Aorta (tissue), 5 donors: ENCODE results near the gene PDZD4. TPM values are rescaled to one million over a fixed set of nuclear protein-coding genes. Genes with fewer than 3 reads are reported as not detected.

Experiments
- ATAC-seq: fragments of 200-7000 bp; cut with Tn5 transposase; one replicate; pipeline ENCODE4 v1.9.1; 2022; ENCODE audit warnings: moderate library complexity; ENCODE audit not compliant: low FRiP score
- DNase-seq, 2 donors: peaks; one replicate each; pipeline ENCODE4 v3.0.0-alpha.2; 2020
- H3K27ac ChIP-seq, 2 donors: one replicate each; pipeline ENCODE4 v1.5.1; 2013; ENCODE audit warnings: low read length in 2 of 2, mild to moderate bottlenecking in 2 of 2, moderate library complexity in 2 of 2, control low read depth in 1 of 2, inconsistent platforms in 1 of 2, low read depth in 1 of 2
- H3K27me3 ChIP-seq, 2 donors: one replicate each; pipeline ENCODE4 v1.6.1; 2013; ENCODE audit warnings: control low read depth in 1 of 2, low read length in 1 of 2, mild to moderate bottlenecking in 1 of 2, moderate library complexity in 1 of 2; ENCODE audit not compliant: insufficient read depth in 2 of 2, control insufficient read depth in 1 of 2
- H3K36me3 ChIP-seq, 2 donors: one replicate each; pipeline ENCODE4 v1.6.1; 2013; ENCODE audit warnings: control low read depth in 1 of 2, low read length in 1 of 2, mild to moderate bottlenecking in 1 of 2; ENCODE audit not compliant: insufficient read depth in 2 of 2, control insufficient read depth in 1 of 2
- H3K4me1 ChIP-seq, 2 donors: one replicate each; pipeline ENCODE4 v1.6.1; 2013; ENCODE audit warnings: low read length in 2 of 2, control low read depth in 1 of 2, mild to moderate bottlenecking in 1 of 2, moderate library complexity in 1 of 2; ENCODE audit not compliant: insufficient read depth in 2 of 2, control insufficient read depth in 1 of 2
- H3K4me3 ChIP-seq, 2 donors: one replicate each; pipeline ENCODE4 v1.5.1; 2013; ENCODE audit warnings: low read length in 2 of 2, control low read depth in 1 of 2, mild to moderate bottlenecking in 1 of 2
- H3K9me3 ChIP-seq: one replicate; pipeline ENCODE4 v1.6.1; 2013; ENCODE audit warnings: mild to moderate bottlenecking, low read length; ENCODE audit not compliant: control insufficient read depth
- WGBS, 2 donors: extraction: QIAGEN DNeasy Blood & Tissue Kit; methylation state at CpG; one replicate each; pipeline ENCODE4 v1.1.7; 2013; 5-methylcytosine and 5-hydroxymethylcytosine counted together
- intact Hi-C, 2 donors: fragments of 100-400 bp; cut with DNase I; formaldehyde crosslinking; loops; one replicate each; pipeline versions ENCODE4 v1.14.2 to v1.15.0; 2022
- polyA plus RNA-seq, 2 donors: library from polyadenylated mRNA; stranded (reverse); fragments of 200-250 nt; gene quantifications; one replicate each; pipeline ENCODE4 v1.2.3, GENCODE V29; 2013
- total RNA-seq, 2 donors: library from RNA; stranded (reverse); fragmentation: NEBNext Ultra II Directional; extraction: Animal tissue kit (Norgen Biotek cat#: 25700); gene quantifications; one replicate each; pipeline ENCODE4 v1.2.1, GENCODE V29; 2021
- donor health status: healthy with polysubstance abuse.
- donor health status: Bipolar disorder and iron deficiency.
- donor health status: DM: no; HTN: no; CAD: no.
- donor health status: DM: no; HTN: no; CAD: no.
- donor health status: DM: yes; HTN: yes; CAD: no.

Gene PDZD4
- total and polyA plus RNA-seq, 4 donors, result 4.4 to 27.3 (median 15.6) TPM

- no peaks in the 10 kb centered on the region for H3K36me3 ChIP-seq
- H3K27me3 ChIP-seq, result no peaks in the 10 kb centered on the region
- ATAC-seq (no peak), DNase-seq (peak in 1 of 2 donors; percentile 40)
- no peaks in the 10 kb centered on the region for H3K9me3 ChIP-seq
- H3K4me1 ChIP-seq, result no peaks in the 10 kb centered on the region
- H3K4me3 ChIP-seq, result no peak overlapping the region
- WGBS, 2 donors, result 90% methylated on average over 25 of the region's 25 CpGs
- intact Hi-C loops, result no loop called here
- no peak overlapping the region for H3K27ac ChIP-seq
These were observed 60.3 kb downstream of the PDZD4 start for GRCh38 chrX:153769865-153770600.

DNA sequence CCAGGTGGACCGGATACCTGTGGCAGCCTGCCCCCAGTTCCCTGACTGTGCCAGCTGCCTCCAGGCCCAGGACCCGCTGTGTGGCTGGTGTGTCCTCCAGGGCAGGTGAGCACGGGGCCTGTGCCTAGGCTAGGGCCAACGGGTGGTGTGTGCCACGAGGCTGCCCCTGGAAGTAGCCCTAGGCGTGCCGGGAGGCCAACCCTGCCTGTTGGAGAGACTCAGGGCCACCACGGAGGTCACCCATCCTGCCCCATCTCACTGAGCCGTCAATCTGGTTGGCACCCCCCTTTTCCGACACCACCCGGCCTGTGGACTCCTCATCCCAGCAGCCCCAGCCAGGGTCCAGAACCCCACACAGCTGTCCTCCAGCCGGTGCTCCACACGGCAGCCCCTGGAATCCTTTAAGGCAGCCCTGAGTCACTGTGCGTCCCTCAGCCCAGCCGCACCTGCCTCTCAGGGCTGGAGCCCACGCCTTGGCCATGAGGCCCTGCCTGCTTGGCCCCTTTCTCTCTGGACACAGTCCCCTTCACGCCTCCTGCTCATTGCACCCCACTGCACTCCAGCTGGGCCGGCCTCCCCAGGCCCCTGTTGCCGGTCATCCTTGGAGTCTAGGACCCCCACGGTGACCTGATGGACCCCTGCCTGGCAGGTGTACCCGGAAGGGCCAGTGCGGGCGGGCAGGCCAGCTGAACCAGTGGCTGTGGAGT, 61.0 kb downstream of the PDZD4 start:
- Histone ChIP-seq H3K4me3 (no peak overlapping the region), H3K27ac (no peak overlapping the region), H3K4me1 (no peaks in the 10 kb centered on the region), H3K36me3 (no peaks in the 10 kb centered on the region), H3K9me3 (no peaks in the 10 kb centered on the region), H3K27me3 (no peaks in the 10 kb centered on the region)
- no peak for ATAC-seq
- WGBS, 2 donors, result 87 to 95% methylated on average over 22 to 23 of the region's 23 CpGs
- peak; percentile 36 to 70 for DNase-seq
- intact Hi-C loops, result no loop called here

- Histone ChIP-seq H3K27ac (no peak overlapping the region), H3K4me1 (no peaks in the 10 kb centered on the region), H3K9me3 (no peaks in the 10 kb centered on the region), H3K27me3 (no peaks in the 10 kb centered on the region), H3K4me3 (no peak overlapping the region), H3K36me3 (no peaks in the 10 kb centered on the region)
- ATAC-seq (no peak), DNase-seq (peak; percentile 44 to 73)
- WGBS, 2 donors, result 87% methylated on average over 22 of the region's 22 CpGs
- intact Hi-C loops, result no loop called here
These were observed 61.8 kb downstream of the PDZD4 start for GRCh38 chrX:153768311-153769157.

DNA sequence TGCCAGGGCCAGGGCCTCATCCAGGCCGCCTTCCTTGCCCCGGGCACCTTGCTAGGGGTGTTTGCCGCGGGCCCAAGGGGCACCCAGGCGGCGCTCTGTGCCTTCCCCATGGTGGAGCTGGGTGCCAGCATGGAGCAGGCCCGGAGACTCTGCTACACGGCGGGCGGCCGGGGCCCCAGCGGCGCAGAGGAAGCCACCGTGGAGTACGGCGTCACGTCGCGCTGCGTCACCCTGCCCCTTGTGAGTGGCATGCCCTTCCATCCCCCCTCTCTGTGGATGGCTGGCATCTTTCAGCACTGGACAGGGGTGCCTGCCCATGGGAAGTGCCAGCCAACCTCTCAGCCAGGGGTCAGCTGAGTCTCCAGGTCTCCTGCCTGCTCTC, 62.7 kb downstream of the PDZD4 start:
- Histone ChIP-seq H3K27ac (no peak overlapping the region), H3K4me3 (no peak overlapping the region), H3K36me3 (no peaks in the 10 kb centered on the region), H3K4me1 (no peaks in the 10 kb centered on the region), H3K9me3 (no peaks in the 10 kb centered on the region), H3K27me3 (no peaks in the 10 kb centered on the region)
- DNase-seq (peak; percentile 41 to 74), ATAC-seq (no peak)
- WGBS, 2 donors, result 94 to 97% methylated on average over 17 to 20 of the region's 20 CpGs
- intact Hi-C loops, result no loop called here

- ATAC-seq (no peak), DNase-seq (peak; percentile 50 to 76)
- Histone ChIP-seq H3K4me1 (no peaks in the 10 kb centered on the region), H3K27me3 (no peaks in the 10 kb centered on the region), H3K27ac (no peak overlapping the region), H3K9me3 (no peaks in the 10 kb centered on the region), H3K36me3 (no peaks in the 10 kb centered on the region), H3K4me3 (no peak overlapping the region)
- intact Hi-C loops, result no loop called here
- WGBS, 2 donors, result 84 to 91% methylated on average over 56 of the region's 56 CpGs
These were observed 63.3 kb downstream of the PDZD4 start for GRCh38 chrX:153766871-153767673.

- no peaks in the 10 kb centered on the region for H3K36me3 ChIP-seq
- intact Hi-C loops, result no loop called here
- H3K4me3 ChIP-seq, result no peak overlapping the region
- no peaks in the 10 kb centered on the region for H3K9me3 ChIP-seq
- WGBS, 2 donors, result 39 to 60% methylated on average over 20 to 21 of the region's 21 CpGs
- no peaks in the 10 kb centered on the region for H3K4me1 ChIP-seq
- peak; percentile 8 for ATAC-seq
- DNase-seq, result peak; percentile 52 to 79
- H3K27me3 ChIP-seq, result no peaks in the 10 kb centered on the region
- H3K27ac ChIP-seq, result peak overlapping the region in 1 of 2 donors; percentile 57
These were observed 64.1 kb downstream of the PDZD4 start for GRCh38 chrX:153766098-153766817.

GRCh38 chrX:153765138-153766079, 64.9 kb downstream of the PDZD4 start:
- H3K36me3 ChIP-seq, result no peaks in the 10 kb centered on the region
- no peaks in the 10 kb centered on the region for H3K9me3 ChIP-seq
- peak in 1 of 2 donors; percentile 50 for DNase-seq
- intact Hi-C loops, result loop anchor here in 1 of 2 donors (2.0 kb wide), 1 partner anchor 187 kb away; no protein-coding TSS in a partner anchor
- H3K4me1 ChIP-seq, result no peaks in the 10 kb centered on the region
- H3K27ac ChIP-seq, result peak overlapping the region in 1 of 2 donors; percentile 57
- H3K27me3 ChIP-seq, result no peaks in the 10 kb centered on the region
- WGBS, 2 donors, result 51 to 66% methylated on average over 27 of the region's 27 CpGs
- H3K4me3 ChIP-seq, result no peak overlapping the region
- peak; percentile 20 for ATAC-seq
